H1 (cell line): ENCODE results near the gene PPP1R18.

Source experiments
- BACH1 ChIP-seq: IDR thresholded peaks from 2 replicates; pipeline ENCODE4 v1.6.1; 2012; ENCODE audit warnings: low read length, improper control_type of control experiment
- CEBPB ChIP-seq: IDR thresholded peaks from 2 replicates; pipeline ENCODE4 v1.6.1; 2012; ENCODE audit warnings: low read depth, low read length
- EGR1 ChIP-seq: IDR thresholded peaks from 2 replicates; pipeline ENCODE4 v1.6.1; 2011; ENCODE audit warnings: low read depth, low read length, borderline replicate concordance
- EP300 ChIP-seq, 2 experiments: IDR thresholded peaks; 1 replicate in 1 of 2; 2 replicates in 1 of 2; pipeline ENCODE4 v1.6.1; 2011 to 2012; ENCODE audit warnings: low read depth in 2 of 2, low read length in 2 of 2, mild to moderate bottlenecking in 2 of 2, borderline replicate concordance in 1 of 2, inconsistent platforms in 1 of 2, moderate library complexity in 1 of 2
- HDAC2 ChIP-seq, 2 experiments: fragments of 300-600 bp in 1 of 2; sonication (generic) in 1 of 2; IDR thresholded peaks; 2 replicates each; pipeline ENCODE4 v1.6.1; 2011 to 2012; ENCODE audit warnings: low read depth in 2 of 2, low read length in 2 of 2, mild to moderate bottlenecking in 2 of 2, moderate library complexity in 2 of 2, borderline replicate concordance in 1 of 2, inconsistent platforms in 1 of 2
- KDM4A ChIP-seq: IDR thresholded peaks from one replicate; pipeline ENCODE4 v1.7.1; 2012; ENCODE audit warnings: low read depth, mild to moderate bottlenecking, moderate library complexity, low read length, inconsistent platforms; ENCODE audit not compliant: severe bottlenecking
- TAF1 ChIP-seq: IDR thresholded peaks from 2 replicates; pipeline ENCODE4 v1.6.1; 2011; ENCODE audit warnings: mild to moderate bottlenecking, low read depth, low read length
- TF ChIP-seq, protein P1 (sequence below), 3 experiments: IDR thresholded peaks; 1 replicate in 2 of 3; 2 replicates in 1 of 3; pipeline versions ENCODE4 v1.5.1 to v1.6.1; 2011; ENCODE audit warnings: low read length in 3 of 3, mild to moderate bottlenecking in 3 of 3, inconsistent platforms in 2 of 3, low read depth in 1 of 3, moderate library complexity in 1 of 3; ENCODE audit not compliant: insufficient read depth in 1 of 3; ENCODE audit errors: control extremely low read depth in 1 of 3
- TF ChIP-seq, protein P2 (sequence below): IDR thresholded peaks from 2 replicates; pipeline ENCODE4 v1.6.1; 2012; ENCODE audit warnings: inconsistent platforms

GRCh38 chr6:30707281-30707850 is 20.9 kb upstream of the PPP1R18 start:
- TF ChIP-seq CEBPB (no peak), BACH1 (no peak), EGR1 (no peak), TAF1 (no peak), EP300 (IDR thresholded peaks at IDR 0.05; ENCODE audit: borderline replicate concordance in 1 of 2, low read depth in 2 of 2, low read length in 2 of 2) (no peak), KDM4A (no peak), HDAC2 (IDR thresholded peaks at IDR 0.05; ENCODE audit: borderline replicate concordance in 1 of 2, low read depth in 2 of 2, low read length in 2 of 2) (no peak)
- TF ChIP-seq, protein P1, sequence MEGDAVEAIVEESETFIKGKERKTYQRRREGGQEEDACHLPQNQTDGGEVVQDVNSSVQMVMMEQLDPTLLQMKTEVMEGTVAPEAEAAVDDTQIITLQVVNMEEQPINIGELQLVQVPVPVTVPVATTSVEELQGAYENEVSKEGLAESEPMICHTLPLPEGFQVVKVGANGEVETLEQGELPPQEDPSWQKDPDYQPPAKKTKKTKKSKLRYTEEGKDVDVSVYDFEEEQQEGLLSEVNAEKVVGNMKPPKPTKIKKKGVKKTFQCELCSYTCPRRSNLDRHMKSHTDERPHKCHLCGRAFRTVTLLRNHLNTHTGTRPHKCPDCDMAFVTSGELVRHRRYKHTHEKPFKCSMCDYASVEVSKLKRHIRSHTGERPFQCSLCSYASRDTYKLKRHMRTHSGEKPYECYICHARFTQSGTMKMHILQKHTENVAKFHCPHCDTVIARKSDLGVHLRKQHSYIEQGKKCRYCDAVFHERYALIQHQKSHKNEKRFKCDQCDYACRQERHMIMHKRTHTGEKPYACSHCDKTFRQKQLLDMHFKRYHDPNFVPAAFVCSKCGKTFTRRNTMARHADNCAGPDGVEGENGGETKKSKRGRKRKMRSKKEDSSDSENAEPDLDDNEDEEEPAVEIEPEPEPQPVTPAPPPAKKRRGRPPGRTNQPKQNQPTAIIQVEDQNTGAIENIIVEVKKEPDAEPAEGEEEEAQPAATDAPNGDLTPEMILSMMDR (IDR thresholded peaks at IDR 0.05; ENCODE audit: control extremely low read depth in 1 of 3, insufficient read depth in 1 of 3, low read depth in 1 of 3, low read length in 3 of 3): no peak
- TF ChIP-seq, protein P2, sequence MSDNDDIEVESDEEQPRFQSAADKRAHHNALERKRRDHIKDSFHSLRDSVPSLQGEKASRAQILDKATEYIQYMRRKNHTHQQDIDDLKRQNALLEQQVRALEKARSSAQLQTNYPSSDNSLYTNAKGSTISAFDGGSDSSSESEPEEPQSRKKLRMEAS: no peak
